Measurements from ENCODE around the gene LAMB3. TPM values are rescaled to one million over a fixed set of nuclear protein-coding genes. Genes with fewer than 3 reads are reported as not detected.

LAMB3 gene
- polyA plus RNA-seq, 1 donor (not counting 4 experiments of a cell fraction or from before 2014, with no cell fraction given), result 659 TPM

- Histone ChIP-seq H3K4me3 (ENCODE audit: control insufficient read depth in 2 of 3, extremely low read depth in 1 of 3, insufficient read depth in 2 of 3, low read depth in 1 of 3, low read length in 3 of 3) (no peak within 1 kb of the TSS), H3K4me2 (ENCODE audit: control insufficient read depth, extremely low read depth, insufficient read depth, low read depth, low read length) (no peak within 1 kb of the TSS), H3K4me1 (ENCODE audit: control insufficient read depth, extremely low read depth, insufficient read depth, low read length) (peaks cover 23% of the 10 kb centered on the region), H4K20me1 (ENCODE audit: control insufficient read depth, extremely low read depth, insufficient read depth, low read length) (no peaks in the 10 kb centered on the region), H3K27ac (ENCODE audit: control insufficient read depth, insufficient read depth, low read length) (no peak within 1 kb of the TSS), H3K79me2 (ENCODE audit: control insufficient read depth, insufficient read depth, low read length) (no peaks in the 10 kb centered on the region), H3K36me3 (ENCODE audit: control insufficient read depth in 2 of 2, extremely low read depth in 1 of 2, insufficient read depth in 2 of 2, low read length in 2 of 2) (no peaks in the 10 kb centered on the region), H3K9me1 (ENCODE audit: control insufficient read depth, extremely low read depth, insufficient read depth, low read length) (no peaks in the 10 kb centered on the region), H3K27me3 (ENCODE audit: control insufficient read depth, extremely low read depth, insufficient read depth, low read length) (peaks cover 22% of the 10 kb centered on the region), H3K9me3 (ENCODE audit: control insufficient read depth, low read depth, low read length) (no peaks in the 10 kb centered on the region), H2AFZ (ENCODE audit: control insufficient read depth, low read length) (no peak within 1 kb of the TSS), H3K9ac (ENCODE audit: control insufficient read depth, extremely low read depth, insufficient read depth, low read length) (no peak within 1 kb of the TSS)
- no peak for TF ChIP-seq EZH2 (IDR thresholded peaks at IDR 0.05; ENCODE audit: low read length)
- no peak for TF ChIP-seq CTCF (optimal IDR thresholded peaks at IDR 0.05 in 1 of 3, IDR thresholded peaks at IDR 0.05 in 1 of 3, conservative IDR thresholded peaks at IDR 0.05 in 1 of 3; ENCODE audit: extremely low read depth in 1 of 3, insufficient read depth in 2 of 3, low read length in 3 of 3)
- DNase-seq (ENCODE audit: low read depth, low spot score) (no peak), FAIRE-seq (no peak)
- dilution Hi-C loops (cut with MboI; ENCODE audit: extremely low pct_ligation_motif_present, low sequenced_read_pairs), result no loop called here
Observed at GRCh38 chr1:209583408-209583807, 68.8 kb downstream of the LAMB3 start, which contains the start of gene CAMK1G. Gene CAMK1G (plus strand): TSS chr1:209583714. CDS start chr1:209594984, 11,270 bp downstream.

DNA sequence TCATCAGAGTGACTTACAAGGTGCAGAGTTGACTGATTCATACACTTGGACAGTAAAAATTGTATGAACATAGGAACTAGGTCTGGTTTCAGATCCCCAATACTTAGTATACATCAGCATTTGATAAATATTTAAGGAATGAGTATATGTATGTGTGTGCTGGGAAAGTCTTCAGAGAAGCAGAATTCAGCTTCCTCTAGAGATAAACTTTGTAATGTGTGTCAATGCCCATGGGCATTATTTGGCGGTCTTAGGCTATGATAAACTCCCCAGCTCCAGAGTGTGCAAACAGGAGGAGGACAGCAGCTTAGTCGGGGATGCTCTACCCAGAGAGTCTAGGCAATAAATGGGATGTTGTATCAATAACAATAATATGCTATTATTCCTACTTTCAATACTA is 71.6 kb downstream of the LAMB3 start:
- dilution Hi-C loops (cut with MboI; ENCODE audit: extremely low pct_ligation_motif_present, low sequenced_read_pairs), result no loop called here
- TF ChIP-seq CTCF (optimal IDR thresholded peaks at IDR 0.05 in 1 of 3, IDR thresholded peaks at IDR 0.05 in 1 of 3, conservative IDR thresholded peaks at IDR 0.05 in 1 of 3; ENCODE audit: extremely low read depth in 1 of 3, insufficient read depth in 2 of 3, low read length in 3 of 3) (no peak), EZH2 (IDR thresholded peaks at IDR 0.05; ENCODE audit: low read length) (no peak)
- no peak overlapping the region for H3K9ac ChIP-seq (ENCODE audit: control insufficient read depth, extremely low read depth, insufficient read depth, low read length)
- H3K27me3 ChIP-seq (ENCODE audit: control insufficient read depth, extremely low read depth, insufficient read depth, low read length), result peaks cover 23% of the 10 kb centered on the region
- H3K4me3 ChIP-seq (ENCODE audit: control insufficient read depth in 2 of 3, extremely low read depth in 1 of 3, insufficient read depth in 2 of 3, low read depth in 1 of 3, low read length in 3 of 3), result no peak overlapping the region
- H2AFZ ChIP-seq (ENCODE audit: control insufficient read depth, low read length), result no peak overlapping the region
- H3K79me2 ChIP-seq (ENCODE audit: control insufficient read depth, insufficient read depth, low read length), result no peaks in the 10 kb centered on the region
- H3K27ac ChIP-seq (ENCODE audit: control insufficient read depth, insufficient read depth, low read length), result no peak overlapping the region
- no peak for FAIRE-seq
- no peak overlapping the region for H3K4me2 ChIP-seq (ENCODE audit: control insufficient read depth, extremely low read depth, insufficient read depth, low read depth, low read length)
- H3K36me3 ChIP-seq (ENCODE audit: control insufficient read depth in 2 of 2, extremely low read depth in 1 of 2, insufficient read depth in 2 of 2, low read length in 2 of 2), result no peaks in the 10 kb centered on the region
- H3K4me1 ChIP-seq (ENCODE audit: control insufficient read depth, extremely low read depth, insufficient read depth, low read length), result peaks cover 7% of the 10 kb centered on the region
- H3K9me1 ChIP-seq (ENCODE audit: control insufficient read depth, extremely low read depth, insufficient read depth, low read length), result no peaks in the 10 kb centered on the region
- no peaks in the 10 kb centered on the region for H3K9me3 ChIP-seq (ENCODE audit: control insufficient read depth, low read depth, low read length)
- no peak for DNase-seq (ENCODE audit: low read depth, low spot score)
- H4K20me1 ChIP-seq (ENCODE audit: control insufficient read depth, extremely low read depth, insufficient read depth, low read length), result no peaks in the 10 kb centered on the region

All from keratinocyte (primary cell).